A172 (cell line): ENCODE data around the gene PIGU. TPM values are rescaled to one million over a fixed set of nuclear protein-coding genes. Genes with fewer than 3 reads are reported as not detected.
A peak's percentile ranks its signal among the peaks of the same experiment; 100 is the strongest.
"Not testable (repeated sequence)": the region's sequence is repeated elsewhere in the genome, so short reads cannot be mapped to it uniquely, and the experiment has no call there.

ENCODE experiments used
- DNase-seq: peaks from one replicate; pipeline ENCODE4 v3.0.0-alpha.2; 2015; ENCODE audit warnings: low spot score
- total RNA-seq: library from RNA; depleted of rRNA; stranded (reverse); fragments of >200 nt; shearing (Covaris generic); gene quantifications from 2 replicates; pipeline ENCODE4 v1.2.3, GENCODE V29; 2014

PIGU gene
- total RNA-seq, 1 experiment from 2014 or later: 23.7 TPM

- DNase-seq: no peak
Measured at GRCh38 chr20:34532756-34533155, 144.1 kb downstream of the PIGU start.

DNA sequence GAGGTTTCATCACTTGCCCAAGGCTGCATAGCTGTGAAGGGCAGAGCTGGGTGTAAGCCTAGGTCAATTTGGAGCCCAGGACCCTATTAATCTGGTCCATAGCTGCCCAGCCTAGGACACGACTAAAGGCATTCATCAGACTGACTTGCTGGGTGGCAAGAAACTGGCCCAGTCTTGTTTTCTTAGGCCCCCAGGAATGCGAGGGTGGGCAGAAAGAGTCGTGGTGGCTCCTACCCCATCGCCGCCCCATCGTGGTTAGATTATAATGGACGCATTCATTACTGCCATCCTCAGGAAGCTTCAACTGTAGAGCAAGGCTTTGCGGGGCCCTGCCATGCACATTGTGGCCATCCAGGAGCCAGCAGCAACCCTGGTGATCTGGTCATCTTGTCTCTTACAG lies 144.6 kb downstream of the PIGU start:
- DNase-seq: no peak

DNA sequence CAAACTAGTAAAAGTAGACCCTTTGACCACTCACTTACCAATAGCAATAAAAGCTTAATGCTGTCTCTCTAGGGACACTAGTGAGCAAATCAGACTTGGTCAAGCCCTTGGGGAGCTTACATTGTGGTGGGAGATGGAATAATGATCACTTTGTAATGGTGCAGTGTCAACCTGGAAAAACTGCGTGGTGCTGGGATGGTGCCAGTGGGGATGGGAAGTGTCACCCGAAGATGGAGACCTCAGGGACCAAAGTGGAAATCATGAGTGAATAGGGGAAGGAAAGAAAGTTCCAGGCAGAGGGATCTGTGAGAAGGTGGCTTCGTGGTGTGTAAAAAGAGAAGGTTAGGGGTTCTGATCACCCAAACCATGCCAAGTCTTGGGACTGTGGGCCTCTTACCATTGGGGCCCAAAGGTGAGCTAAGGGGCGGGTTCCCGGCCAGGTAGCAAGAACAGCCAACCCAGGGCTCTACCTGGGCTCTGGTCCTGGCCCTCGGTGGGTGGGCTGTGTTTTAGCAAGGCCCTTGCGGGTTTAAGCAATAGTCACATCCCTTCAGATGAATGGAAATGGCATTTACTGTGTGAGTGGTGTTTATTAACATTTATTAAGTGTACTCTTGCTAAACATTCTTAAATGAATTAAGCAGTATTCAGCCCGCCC lies 145.2 kb downstream of the PIGU start:
- no peak for DNase-seq

DNA sequence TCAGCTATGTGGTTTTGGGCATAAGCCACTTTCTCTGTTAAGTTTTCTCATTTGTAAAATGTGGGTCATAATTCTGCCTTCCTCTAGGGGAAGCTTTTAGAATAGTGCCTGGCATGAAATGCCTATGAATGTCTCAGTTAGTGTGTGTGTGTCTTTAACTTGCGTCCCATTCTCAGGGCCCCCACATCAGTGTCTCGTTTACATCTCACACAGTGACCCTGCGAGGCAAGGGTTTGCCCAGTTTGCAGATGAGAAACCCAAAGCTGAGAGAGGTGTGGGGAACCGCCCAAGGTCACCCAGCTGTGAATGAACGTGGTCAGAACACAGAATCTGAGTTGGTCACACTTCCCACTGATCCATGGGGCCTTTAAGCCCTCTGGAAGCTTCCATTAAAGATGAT lies 146.6 kb downstream of the PIGU start:
- DNase-seq: no peak

DNA sequence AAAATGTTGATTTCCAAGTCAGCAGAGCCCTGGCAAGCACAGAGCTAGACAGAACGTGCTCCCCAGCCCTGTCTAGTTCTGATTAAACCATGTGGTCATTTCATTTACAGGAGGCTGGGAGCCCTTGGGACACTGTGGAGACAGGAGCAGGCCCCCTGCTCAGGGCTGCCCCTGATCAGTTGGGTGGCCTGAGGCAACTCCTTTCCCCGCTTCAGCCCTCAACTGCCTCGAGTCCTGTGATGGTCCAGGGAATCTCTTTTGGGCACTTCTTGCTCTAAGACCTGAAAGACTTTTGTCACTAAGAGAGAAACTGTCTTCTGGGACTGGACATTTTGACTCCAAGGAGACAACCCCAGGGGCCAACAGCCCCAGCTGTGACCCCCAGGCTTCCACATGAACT lies 147.2 kb downstream of the PIGU start:
- no peak for DNase-seq

DNA sequence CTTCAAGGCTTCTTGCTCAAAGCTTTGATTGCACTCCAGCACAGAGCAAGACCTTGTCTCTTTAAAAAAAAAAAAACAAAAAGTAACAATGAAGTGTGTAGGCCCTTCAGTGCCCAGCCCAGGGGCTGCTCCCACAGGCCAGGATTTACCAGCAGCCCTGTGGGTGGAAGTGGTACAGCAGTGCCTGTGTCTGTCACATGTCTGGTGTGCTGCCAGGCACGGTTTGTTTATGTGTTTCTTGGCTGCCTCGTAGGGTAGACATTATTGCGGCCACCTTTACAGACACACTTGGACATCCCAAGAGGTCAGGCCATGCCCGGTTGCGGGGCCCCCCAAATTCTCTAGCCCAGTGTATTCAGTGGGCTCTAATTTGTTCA lies 148.0 kb downstream of the PIGU start:
- no peak for DNase-seq

DNA sequence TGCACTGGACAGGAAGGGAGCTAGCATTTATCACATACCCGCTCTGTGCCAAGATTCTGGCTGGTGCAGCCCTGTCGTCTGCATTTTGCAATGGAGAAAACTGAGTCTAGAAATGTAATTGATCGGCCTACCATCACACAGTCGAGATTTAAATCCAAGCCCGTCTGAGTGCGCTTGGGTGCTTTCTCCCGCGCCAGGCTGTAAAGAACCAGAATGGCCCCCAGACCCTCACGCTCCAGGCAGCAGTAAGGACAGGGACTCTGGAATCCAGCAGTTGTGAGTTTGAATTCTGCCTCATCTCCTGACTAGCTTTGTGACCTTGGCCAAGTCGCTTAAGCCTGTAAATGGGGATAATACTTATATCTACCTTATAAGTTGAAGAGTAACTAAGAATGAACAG lies 149.9 kb downstream of the PIGU start:
- no peak for DNase-seq

DNA sequence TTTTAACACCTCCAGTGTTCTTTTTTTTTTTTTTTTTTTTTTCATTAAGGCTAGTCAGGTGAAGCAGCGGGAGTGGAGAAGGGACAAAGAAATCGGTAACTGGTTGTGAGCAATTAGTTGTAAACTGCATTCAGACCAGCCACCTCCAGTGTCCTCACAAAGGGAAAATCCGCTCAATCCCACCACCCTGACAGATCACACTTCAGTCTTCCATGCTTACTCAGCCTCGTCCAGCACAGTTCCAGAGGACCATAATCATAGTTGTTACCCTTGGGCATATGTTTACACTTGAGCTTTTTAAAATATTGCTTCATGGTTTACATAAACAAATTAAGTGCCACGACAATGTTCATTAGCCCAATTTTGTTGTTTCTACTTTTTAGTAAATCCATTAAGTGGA lies 150.4 kb downstream of the PIGU start:
- no peak for DNase-seq

GRCh38 chr20:34525709-34526416 lies 151.0 kb downstream of the PIGU start:
- peak; percentile 100 for DNase-seq

DNA sequence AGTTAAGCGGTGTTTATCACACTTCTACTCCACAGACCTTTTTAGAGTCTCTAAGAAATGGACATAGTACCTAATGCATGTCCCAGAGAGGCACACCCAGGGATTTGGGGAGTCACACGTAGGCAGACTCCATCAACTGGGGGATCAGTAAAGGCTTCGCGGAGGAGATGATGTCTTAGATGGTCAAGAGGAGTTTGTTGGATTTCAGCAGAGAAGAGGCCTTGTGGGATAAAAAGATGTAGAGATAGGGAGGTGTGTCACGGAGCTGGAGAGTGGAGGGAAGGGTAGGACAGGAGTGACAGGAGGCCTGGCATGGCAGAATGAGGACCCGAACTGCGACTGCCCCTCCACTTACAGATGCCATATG lies 151.6 kb downstream of the PIGU start:
- no peak for DNase-seq

- no peak for DNase-seq
Measured at GRCh38 chr20:34524426-34524825, 152.5 kb downstream of the PIGU start.

DNA sequence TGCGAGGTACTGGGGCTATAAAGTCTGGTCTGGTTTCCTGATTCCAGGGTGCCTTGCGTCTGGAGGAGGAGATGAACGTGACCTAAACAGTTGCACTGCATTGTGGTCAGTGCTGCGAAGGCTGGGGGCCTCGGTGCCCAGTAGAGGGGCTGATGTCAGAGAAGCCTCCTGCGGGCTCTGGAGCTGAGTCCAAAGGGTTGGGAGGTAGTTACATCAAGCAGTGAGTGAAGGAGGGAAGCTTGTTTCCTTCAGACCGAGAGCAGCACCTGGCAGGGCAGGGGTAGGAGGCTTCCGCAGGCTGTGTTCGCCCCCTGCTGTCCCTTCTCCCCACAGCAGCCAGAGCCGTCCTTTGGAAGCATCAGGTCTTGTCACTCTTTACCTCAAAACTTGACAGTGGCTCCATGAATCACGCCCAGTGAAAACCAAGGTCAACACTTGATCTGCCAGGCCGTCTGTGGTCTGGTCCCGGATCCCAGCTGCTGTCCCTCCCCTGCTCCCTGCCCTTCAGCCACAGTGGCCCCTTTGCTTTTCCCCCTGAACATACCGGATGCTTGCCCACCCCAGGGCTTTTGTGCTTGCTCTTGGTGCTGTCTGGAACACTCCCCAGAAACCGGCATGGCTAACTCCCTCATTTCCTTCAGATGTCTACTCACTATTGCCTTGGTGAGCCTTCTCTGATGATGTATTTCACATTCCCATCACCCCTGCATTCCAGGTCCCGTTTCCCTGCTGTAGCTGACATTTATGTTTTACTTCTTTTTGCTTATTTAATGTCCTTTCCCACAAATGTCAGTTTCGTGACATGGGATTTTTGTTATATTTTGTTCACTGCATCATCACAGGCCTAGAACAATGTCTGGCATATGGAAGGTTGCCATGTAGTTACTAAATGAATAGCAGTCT lies 153.7 kb downstream of the PIGU start:
- DNase-seq: peak; percentile 62

DNA sequence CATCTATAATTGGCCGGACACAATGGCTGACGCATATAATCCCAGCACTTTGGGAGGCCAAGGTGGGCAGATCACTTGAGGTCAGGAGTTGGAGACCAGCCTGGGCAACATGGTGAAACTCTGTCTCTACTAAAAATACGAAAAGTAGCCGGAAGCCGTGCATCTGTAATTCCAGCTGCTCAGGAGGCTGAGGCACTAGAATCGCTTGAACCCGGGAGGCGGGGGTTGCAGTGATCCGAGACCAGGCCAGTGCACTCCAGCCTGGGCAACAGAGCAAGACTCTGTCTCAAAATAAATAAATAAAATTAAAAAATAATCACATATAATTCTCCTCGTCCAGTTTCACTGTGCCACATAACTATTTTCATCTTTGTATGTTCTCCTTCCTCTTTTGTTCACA lies 157.1 kb downstream of the PIGU start:
- not testable (repeated sequence) for DNase-seq

DNA sequence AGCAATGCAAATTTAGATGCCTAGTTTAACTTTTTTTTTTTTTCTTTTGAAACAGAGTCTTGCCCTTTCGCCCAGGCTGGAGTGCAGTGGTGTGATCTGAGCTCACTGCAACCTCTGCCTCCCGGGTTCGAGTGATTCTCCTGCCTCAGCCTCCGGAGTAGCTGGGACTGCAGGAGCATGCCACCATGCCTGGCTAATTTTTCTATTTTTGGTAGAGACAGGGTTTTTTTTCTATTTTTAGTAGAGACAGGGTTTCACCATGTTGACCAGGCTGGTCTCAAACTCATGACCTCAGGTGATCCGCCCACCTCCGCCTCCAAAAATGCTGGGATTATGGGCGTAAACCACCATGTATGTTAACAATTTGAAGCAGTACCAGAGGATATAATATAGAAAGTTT lies 158.0 kb downstream of the PIGU start:
- not testable (repeated sequence) for DNase-seq

DNA sequence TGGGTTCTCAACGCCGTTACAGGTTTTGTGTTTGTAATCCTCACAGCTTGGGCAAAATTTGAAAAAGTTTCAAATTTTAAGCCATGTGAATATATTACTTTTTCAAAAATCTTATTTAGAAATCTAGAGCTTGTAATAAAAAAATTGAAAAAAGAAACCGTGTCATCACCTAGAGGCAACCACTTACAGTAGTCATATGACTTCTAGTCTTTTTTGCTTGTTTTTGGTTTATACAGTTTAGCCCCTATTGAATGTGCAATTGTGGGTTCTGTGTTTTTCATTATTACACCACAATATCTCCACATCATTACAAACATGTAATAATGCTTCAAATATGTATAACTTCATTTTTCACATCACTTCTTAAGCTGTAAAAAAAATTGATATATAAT lies 159.8 kb downstream of the PIGU start:
- DNase-seq: no peak

- peak; percentile 91 for DNase-seq
Measured at GRCh38 chr20:34516247-34517113, 160.4 kb downstream of the PIGU start, which contains the start of gene DYNLRB1. TSS of gene DYNLRB1 (plus strand) at chr20:34516422. CDS start at chr20:34516459, 37 bp downstream.

DNA sequence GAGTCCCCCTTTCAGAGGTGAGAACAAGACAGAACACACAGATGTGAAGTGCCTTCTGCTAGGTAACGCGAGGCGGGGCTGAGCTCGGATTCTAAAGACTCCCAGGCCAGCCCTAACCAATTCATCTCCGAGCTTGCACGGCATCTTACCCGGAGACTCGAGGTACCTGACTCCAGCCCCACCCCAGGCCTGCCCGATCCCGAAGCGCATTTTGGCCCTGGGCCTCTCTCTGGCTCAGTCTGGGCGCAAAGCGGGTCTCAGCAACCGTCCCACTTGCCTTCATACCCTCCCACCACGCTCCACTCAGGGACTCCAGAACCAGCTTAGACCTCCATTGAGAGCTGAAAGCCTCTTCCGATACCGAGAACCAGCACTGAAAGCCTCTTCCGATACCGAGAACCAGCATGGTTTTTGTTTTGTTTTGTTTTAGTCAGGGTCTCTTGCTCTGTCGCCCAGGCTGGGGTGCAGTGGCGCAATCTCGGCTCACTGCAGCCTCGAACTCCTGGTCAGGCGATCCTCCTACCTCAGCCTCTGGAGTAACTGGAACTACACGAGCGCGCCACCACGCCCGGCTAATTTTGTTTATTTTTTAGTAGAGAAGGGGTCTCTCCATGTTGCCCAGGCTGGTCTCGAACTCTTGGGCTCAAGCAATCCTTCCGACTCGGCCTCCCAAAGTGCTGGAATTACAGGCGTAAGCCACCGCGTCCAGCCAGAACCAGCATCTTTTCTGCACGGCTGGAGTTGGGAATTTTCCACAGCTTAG lies 161.2 kb downstream of the PIGU start:
- DNase-seq: no peak

- DNase-seq: no peak
Measured at GRCh38 chr20:34514897-34515483, 161.9 kb downstream of the PIGU start.

- not testable (repeated sequence) for DNase-seq
Measured at GRCh38 chr20:34514034-34514433, 162.9 kb downstream of the PIGU start.

DNA sequence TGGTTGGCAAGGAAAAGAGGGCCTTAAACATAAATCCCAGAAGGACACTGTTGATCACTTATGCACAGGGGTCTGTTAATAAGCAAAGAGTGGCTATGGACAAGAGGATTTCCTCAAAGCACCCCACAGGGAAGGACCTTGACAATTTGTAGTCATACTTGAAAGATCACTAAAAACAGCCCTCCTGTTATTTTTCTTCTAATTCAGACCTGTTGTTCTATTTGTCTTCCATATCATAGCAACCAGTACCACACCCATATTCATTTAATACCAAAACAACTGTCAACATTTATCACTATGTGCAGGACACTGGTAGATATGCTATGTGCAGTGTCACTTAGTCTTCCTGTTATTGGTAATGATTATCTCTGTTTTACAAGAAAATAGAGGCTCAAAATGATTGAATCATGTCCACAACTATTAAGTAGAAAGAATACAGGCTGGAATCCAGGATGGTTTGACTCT lies 163.9 kb downstream of the PIGU start:
- DNase-seq: no peak
